Measurements from ENCODE around the gene CDH4.
"Not testable (repeated sequence)": the region's sequence is repeated elsewhere in the genome, so short reads cannot be mapped to it uniquely, and the experiment has no call there.

Gene CDH4

DNA sequence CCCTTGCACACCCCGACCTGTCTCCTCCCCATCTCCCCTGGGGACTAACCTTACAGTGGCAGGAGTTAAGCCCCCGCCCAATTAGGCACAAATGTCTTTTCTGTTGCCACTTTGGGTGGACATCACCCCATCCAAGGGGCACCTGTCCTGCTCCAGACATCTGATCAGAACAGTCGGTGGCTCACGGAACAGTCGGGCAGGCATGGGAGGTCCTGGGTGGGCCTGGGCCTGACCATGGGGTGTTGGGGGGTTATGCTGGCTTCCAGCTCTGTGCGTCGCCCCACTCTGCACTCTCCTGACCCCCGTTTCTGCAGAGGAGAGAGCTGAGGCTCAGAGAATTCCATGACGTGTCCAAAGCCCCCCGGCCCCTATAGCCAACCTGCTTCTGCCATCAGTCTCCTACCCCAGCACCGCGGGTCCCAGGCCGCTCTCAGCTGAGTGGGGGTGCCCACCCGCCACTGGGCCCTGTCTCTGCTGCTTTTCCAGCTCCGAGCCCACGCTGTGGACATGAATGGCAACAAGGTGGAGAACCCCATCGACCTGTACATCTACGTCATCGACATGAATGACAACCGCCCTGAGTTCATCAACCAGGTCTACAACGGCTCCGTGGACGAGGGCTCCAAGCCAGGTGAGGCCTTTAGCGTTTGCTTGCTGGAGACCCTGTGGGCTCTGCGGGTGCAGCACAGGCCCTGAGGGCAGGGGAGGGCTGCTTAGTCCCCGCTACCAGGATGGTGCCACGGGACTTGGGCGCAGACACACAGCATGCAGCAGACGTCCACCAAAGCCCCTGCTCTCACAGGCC, 600.4 kb downstream of the CDH4 start:
- DNase-seq (ENCODE audit: low read depth), result no peak
- no peak overlapping the region for H3K4me3 ChIP-seq (replicated peaks; ENCODE audit: low read depth, low read length)
- TF ChIP-seq, protein P1, sequence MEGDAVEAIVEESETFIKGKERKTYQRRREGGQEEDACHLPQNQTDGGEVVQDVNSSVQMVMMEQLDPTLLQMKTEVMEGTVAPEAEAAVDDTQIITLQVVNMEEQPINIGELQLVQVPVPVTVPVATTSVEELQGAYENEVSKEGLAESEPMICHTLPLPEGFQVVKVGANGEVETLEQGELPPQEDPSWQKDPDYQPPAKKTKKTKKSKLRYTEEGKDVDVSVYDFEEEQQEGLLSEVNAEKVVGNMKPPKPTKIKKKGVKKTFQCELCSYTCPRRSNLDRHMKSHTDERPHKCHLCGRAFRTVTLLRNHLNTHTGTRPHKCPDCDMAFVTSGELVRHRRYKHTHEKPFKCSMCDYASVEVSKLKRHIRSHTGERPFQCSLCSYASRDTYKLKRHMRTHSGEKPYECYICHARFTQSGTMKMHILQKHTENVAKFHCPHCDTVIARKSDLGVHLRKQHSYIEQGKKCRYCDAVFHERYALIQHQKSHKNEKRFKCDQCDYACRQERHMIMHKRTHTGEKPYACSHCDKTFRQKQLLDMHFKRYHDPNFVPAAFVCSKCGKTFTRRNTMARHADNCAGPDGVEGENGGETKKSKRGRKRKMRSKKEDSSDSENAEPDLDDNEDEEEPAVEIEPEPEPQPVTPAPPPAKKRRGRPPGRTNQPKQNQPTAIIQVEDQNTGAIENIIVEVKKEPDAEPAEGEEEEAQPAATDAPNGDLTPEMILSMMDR (IDR thresholded peaks at IDR 0.05; ENCODE audit: low read length, missing control alignments), result no peak

DNA sequence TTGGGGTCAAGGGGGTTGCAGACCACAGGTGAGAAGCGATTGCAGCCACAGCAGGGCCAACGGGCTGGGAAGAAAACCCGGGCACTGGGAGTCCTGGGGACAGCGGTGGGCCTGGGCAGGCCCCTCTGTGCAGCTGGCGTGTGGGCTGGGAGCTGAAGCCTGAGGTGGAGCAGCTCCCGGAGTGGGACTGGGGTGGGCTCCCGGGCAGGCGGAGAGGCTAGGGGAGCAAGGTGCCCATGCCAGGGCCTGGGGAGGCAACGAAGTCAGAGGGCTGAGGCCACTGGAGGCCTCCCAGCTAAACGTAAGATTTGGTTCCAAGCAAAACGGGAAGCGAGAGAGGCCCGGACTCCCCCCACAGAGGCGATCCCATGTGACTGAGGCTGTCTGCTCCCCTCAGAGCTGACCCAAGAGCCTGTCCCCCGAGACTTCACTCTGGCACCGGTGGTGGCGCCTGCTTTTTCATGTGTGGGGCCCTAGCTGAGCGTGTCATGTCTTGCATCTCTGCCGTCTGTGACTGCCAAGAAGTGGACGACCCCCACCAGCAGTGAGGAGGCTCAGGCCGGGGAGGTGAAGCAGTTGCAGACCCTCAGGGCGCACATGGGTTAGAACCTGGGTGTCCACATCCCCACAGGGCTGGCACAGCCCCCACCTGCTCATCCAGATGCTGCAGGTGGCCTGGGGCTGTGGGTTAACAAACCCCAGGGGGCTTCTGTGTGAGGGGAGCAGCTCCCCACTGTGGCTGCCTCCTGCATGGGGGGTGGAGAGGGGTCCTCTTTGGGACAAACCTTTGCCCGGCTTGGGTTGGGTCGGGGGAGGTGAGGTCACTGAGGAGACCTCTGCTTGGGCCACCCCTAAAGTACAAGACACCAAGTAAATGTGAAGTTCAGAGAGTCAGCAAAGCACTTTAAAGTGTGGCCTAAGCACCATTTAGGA, 601.3 kb downstream of the CDH4 start:
- no peak overlapping the region for H3K4me3 ChIP-seq (replicated peaks; ENCODE audit: low read depth, low read length)
- TF ChIP-seq, protein P1 (IDR thresholded peaks at IDR 0.05; ENCODE audit: low read length, missing control alignments), result no peak
- no peak for DNase-seq (ENCODE audit: low read depth)

DNA sequence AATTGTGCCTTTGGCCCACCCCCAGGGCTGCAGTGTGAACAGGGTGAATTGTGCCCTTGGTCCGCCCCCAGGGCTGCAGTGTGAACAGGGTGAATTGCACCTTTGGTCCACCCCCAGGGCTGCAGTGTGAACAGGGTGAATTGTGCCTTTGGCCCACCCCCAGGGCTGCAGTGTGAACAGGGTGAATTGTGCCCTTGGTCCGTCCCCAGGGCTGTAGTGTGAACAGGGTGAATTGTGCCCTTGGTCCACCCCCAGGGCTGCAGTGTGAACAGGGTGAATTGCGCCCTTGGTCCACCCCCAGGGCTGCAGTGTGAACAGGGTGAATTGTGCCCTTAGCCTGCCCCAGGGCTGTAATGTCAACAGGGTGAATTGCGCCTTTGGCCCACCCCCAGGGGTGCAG, 602.5 kb downstream of the CDH4 start:
- H3K4me3 ChIP-seq (replicated peaks; ENCODE audit: low read depth, low read length); DNase-seq (ENCODE audit: low read depth): not testable (repeated sequence)

DNA sequence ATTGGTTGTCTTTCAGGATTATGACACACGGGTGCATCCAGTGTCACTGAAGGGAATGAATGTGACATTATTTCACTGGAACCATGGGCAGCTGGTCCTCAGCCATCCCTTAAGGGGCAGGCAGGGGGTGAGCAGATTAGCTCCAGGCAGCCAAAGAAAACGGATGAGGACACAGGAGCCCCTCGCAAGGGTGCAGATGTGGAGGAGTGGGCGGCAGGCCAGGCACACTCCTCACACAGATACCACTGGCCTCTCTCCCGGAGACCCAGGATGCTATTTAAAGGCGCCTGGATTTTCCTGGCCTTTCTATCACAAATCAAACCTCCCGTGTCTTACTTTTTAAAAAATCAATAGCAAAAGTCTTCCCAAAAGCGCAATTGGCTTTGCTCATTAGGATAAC, 603.2 kb downstream of the CDH4 start:
- no peak overlapping the region for H3K4me3 ChIP-seq (replicated peaks; ENCODE audit: low read depth, low read length)
- TF ChIP-seq, protein P1 (IDR thresholded peaks at IDR 0.05; ENCODE audit: low read length, missing control alignments), result no peak
- DNase-seq (ENCODE audit: low read depth), result no peak

DNA sequence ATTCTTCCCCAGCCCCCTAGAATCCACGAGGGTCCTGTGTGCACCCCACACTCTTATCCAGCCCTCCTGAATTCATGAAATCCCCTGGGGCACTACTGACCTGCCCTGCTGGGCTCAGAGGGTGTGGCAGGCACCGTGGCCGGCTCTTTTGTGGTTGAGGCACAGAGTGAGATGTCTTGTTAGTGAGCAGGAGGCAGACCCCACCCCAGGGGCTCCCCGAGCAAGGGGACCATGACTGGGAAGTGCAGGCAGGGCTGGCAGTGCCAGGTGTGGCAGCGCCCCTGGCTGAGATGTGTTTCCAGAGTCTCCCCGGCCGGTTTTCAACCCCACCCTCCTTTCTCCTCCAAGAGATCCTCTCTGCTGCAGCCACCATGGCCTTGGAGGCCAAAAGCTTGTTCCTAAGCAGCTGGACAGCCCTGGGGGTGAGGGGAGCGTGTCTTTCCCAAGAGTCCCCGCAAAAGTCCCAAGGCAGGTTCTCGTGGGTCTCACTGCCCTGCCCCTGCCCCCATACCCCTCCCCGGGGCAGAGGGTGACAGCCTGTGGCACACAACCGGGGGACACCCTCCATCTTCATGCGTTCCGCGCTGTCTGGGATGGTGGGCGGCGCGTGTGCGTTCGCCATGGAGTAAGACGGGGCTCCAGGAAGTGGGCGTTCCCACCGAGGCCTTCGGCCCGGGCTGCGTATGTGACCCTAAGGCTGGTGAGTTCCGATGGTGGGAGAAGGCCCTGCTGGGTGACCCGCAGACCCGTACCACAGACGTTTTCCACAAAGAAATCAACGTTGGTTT, 604.8 kb downstream of the CDH4 start:
- TF ChIP-seq, protein P1 (IDR thresholded peaks at IDR 0.05; ENCODE audit: low read length, missing control alignments), result no peak
- no peak for DNase-seq (ENCODE audit: low read depth)
- no peak overlapping the region for H3K4me3 ChIP-seq (replicated peaks; ENCODE audit: low read depth, low read length)

DNA sequence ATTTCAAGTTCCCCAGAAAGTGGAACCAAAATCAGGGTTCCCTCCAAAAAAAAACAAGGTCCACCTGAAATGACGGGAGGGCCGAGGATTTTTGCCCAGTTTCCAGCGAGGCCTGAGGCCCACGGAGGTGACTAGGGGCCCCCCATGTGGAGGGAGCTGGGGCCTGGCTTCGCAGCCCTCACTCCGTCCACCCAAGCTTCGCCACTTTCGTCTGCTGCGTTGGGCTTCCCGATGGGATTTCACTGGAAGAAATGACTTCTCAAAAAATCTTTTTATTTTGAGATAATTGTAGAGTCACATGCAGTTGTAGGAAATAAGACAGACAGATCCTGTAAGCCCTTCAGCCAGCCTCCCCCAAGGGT, 605.3 kb downstream of the CDH4 start:
- no peak for DNase-seq (ENCODE audit: low read depth)

More for the DNA sequence above, 605.3 kb downstream of the CDH4 start:
- TF ChIP-seq, protein P1 (IDR thresholded peaks at IDR 0.05; ENCODE audit: low read length, missing control alignments), result no peak
- H3K4me3 ChIP-seq (replicated peaks; ENCODE audit: low read depth, low read length), result no peak overlapping the region
